ENCODE data around the gene PLA2G4F.

DNA sequence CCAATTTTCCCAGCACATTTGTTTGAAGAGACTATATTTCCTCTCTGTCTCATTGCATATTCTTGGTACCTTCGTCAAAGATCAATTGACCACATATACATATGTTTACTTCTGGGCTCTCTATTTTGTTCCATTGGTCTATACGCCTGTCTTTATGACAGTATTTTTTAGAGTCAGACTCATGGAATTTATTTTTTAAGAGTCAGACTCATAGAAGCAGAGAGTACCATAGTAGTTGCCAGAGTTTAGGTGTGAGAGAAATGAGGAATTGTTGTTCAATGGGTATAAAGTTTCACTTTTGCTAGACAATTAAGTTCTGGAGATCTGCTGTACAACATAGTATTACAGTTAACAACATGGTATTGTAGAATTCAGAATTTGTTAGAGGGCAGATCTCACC lies 27.1 kb downstream of the PLA2G4F start:
- TF ChIP-seq, protein P1, sequence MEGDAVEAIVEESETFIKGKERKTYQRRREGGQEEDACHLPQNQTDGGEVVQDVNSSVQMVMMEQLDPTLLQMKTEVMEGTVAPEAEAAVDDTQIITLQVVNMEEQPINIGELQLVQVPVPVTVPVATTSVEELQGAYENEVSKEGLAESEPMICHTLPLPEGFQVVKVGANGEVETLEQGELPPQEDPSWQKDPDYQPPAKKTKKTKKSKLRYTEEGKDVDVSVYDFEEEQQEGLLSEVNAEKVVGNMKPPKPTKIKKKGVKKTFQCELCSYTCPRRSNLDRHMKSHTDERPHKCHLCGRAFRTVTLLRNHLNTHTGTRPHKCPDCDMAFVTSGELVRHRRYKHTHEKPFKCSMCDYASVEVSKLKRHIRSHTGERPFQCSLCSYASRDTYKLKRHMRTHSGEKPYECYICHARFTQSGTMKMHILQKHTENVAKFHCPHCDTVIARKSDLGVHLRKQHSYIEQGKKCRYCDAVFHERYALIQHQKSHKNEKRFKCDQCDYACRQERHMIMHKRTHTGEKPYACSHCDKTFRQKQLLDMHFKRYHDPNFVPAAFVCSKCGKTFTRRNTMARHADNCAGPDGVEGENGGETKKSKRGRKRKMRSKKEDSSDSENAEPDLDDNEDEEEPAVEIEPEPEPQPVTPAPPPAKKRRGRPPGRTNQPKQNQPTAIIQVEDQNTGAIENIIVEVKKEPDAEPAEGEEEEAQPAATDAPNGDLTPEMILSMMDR (IDR thresholded peaks at IDR 0.05; ENCODE audit: low read length), result no peak
- no peak for TF ChIP-seq EZH2 (IDR thresholded peaks at IDR 0.05; ENCODE audit: borderline replicate concordance, low read length)

Measured in OCI-LY1 (cell line).